ENCODE measurements around the gene CTU1.

DNA sequence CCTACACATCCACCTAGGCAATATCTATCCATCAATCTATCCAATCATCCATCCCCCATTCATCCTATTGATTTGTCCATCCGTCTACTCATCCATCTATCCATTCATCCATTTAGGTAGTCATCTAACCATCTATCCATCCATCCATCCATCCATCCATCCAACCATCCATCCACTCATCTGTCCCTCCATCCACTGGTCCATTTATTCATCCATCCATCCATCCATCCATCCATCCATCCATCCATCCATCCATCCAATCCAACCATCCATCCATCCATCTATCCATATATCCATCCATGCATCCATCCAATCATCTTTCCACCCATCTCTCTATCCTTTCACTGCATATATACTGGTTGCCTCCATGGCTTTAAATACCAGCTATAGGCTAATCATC lies 47.2 kb downstream of the CTU1 start:
- TF ChIP-seq, protein P1, sequence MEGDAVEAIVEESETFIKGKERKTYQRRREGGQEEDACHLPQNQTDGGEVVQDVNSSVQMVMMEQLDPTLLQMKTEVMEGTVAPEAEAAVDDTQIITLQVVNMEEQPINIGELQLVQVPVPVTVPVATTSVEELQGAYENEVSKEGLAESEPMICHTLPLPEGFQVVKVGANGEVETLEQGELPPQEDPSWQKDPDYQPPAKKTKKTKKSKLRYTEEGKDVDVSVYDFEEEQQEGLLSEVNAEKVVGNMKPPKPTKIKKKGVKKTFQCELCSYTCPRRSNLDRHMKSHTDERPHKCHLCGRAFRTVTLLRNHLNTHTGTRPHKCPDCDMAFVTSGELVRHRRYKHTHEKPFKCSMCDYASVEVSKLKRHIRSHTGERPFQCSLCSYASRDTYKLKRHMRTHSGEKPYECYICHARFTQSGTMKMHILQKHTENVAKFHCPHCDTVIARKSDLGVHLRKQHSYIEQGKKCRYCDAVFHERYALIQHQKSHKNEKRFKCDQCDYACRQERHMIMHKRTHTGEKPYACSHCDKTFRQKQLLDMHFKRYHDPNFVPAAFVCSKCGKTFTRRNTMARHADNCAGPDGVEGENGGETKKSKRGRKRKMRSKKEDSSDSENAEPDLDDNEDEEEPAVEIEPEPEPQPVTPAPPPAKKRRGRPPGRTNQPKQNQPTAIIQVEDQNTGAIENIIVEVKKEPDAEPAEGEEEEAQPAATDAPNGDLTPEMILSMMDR (conservative IDR thresholded peaks at IDR 0.05; ENCODE audit: low read depth, low read length): no peak
- TF ChIP-seq BHLHE40 (IDR thresholded peaks at IDR 0.05; ENCODE audit: low read depth, low read length) (no peak), RAD21 (IDR thresholded peaks at IDR 0.05; ENCODE audit: low read length) (no peak), CEBPB (IDR thresholded peaks at IDR 0.05; ENCODE audit: low read depth, low read length) (no peak), POLR2A (IDR thresholded peaks at IDR 0.05; ENCODE audit: low read depth, low read length) (no peak), MAZ (IDR thresholded peaks at IDR 0.05; ENCODE audit: borderline replicate concordance, low read depth, low read length) (no peak), CHD1 (IDR thresholded peaks at IDR 0.05; ENCODE audit: low read depth, low read length) (no peak), MXI1 (IDR thresholded peaks at IDR 0.05; ENCODE audit: borderline replicate concordance, low read depth, low read length) (no peak), SMC3 (IDR thresholded peaks at IDR 0.05; ENCODE audit: low read depth, low read length) (no peak)
- TF ChIP-seq, protein P2, sequence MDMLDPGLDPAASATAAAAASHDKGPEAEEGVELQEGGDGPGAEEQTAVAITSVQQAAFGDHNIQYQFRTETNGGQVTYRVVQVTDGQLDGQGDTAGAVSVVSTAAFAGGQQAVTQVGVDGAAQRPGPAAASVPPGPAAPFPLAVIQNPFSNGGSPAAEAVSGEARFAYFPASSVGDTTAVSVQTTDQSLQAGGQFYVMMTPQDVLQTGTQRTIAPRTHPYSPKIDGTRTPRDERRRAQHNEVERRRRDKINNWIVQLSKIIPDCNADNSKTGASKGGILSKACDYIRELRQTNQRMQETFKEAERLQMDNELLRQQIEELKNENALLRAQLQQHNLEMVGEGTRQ (IDR thresholded peaks at IDR 0.05; ENCODE audit: low read depth, low read length): no peak
- TF ChIP-seq, protein P3, sequence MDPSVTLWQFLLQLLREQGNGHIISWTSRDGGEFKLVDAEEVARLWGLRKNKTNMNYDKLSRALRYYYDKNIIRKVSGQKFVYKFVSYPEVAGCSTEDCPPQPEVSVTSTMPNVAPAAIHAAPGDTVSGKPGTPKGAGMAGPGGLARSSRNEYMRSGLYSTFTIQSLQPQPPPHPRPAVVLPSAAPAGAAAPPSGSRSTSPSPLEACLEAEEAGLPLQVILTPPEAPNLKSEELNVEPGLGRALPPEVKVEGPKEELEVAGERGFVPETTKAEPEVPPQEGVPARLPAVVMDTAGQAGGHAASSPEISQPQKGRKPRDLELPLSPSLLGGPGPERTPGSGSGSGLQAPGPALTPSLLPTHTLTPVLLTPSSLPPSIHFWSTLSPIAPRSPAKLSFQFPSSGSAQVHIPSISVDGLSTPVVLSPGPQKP (IDR thresholded peaks at IDR 0.05; ENCODE audit: borderline replicate concordance, low read depth, low read length): no peak

Data from IMR-90 (cell line).